HG02970 (cell line): ENCODE data around the gene SIRT4.
"Not testable (repeated sequence)": the region's sequence is repeated elsewhere in the genome, so short reads cannot be mapped to it uniquely, and the experiment has no call there.

Experiments used
- ATAC-seq: cut with Tn5 transposase; IDR thresholded peaks from one replicate; pipeline ENCODE4 v1.9.1; 2021; ENCODE audit warnings: mild to moderate bottlenecking, moderate library complexity, moderate number of reproducible peaks; ENCODE audit not compliant: unreplicated experiment, low FRiP score

The SIRT4 gene

DNA sequence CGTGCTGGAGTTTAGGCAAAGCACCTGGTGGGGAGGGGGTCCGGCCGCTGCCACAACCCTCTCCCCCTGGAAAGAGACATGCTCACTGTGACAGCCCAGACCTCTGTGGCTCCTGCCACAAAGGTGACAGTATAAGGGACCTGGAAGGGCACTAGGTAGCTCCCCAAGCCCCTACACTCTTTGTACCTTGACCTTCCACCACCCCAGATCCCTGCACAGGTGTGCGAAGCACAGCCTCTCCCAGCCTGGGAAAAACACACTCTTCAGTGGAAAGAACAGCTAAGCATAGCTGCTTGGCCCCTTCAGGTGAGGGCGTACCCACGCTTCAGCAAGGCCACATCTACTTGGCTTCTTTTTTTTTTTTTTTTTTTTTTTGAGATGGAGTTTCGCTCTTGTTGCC, 30.4 kb downstream of the SIRT4 start:
- ATAC-seq = no peak

DNA sequence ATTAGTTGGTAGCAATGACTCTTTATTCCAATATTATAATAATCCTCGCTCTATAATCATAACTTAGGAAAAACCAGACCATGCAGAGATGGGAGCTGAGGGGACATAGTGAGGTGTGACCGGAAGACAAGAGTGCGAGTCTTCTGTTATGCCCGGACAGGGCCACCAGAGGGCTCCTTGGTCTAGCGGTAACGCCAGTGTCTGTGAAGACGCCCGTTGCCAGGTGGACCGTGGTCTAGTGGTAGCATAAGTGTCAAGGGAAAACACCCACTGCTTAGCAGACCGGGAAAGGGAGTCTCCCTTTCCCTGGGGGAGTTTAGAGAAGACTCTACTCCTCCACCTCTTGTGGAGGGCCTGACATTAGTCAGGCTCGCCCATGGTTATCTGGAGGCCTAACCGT, 33.3 kb downstream of the SIRT4 start:
- ATAC-seq = not testable (repeated sequence)

DNA sequence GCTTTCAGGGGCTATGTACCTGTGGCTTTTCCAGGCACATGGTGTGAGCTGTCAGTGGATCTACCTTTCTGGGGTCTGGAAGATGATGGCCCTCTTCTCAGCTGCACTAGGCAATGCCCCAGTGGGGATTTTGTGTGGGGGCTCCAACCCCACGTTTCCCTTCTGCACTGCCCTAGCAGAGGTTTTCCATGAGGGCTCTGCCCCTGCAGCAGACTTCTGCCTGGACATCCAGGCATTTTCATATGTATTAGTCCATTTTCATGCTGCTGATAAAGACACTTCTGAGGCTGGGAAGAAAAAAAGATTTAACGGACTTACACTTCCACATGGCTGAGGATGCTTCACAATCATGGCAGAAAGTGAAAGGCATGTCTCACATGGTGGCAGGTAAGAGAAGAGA, 34.3 kb downstream of the SIRT4 start:
- ATAC-seq = not testable (repeated sequence)

DNA sequence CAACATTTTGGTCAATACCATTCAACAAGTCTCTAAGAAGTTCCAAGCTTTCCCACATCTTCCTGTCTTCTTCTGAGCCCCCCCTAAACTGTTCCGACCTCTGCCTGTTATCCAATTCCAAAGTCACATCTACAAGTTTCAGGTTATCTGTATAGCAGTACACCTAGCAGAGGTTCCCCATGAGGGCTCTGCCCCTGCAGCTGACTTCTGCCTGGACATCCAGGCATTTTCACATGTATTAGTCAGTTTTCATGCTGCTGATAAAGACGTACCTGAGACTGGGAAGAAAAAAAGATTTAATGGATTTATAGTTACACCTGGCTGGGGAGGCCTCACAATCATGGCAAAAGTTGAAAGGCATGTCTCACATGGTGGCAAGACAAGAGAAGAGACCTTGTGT, 35.6 kb downstream of the SIRT4 start:
- ATAC-seq = no peak

DNA sequence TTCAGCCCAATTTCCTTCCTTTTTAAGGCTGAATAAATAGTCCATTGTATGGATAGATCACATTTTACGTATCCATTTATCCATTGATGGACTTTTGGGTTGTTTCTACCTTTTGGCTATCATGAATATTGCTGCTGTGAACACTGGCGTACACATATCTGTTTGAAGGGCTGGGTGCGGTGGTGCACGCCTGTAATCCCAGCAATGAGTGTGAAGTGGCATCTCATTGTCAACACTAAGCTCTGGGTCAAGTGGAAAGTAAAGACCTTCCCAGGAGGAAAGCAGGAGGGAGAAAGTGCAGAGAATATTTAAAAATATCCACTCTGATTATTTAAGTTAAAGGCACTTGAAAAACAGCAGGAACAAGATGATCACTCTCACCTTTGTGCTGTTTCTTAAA, 37.1 kb downstream of the SIRT4 start:
- no peak for ATAC-seq

DNA sequence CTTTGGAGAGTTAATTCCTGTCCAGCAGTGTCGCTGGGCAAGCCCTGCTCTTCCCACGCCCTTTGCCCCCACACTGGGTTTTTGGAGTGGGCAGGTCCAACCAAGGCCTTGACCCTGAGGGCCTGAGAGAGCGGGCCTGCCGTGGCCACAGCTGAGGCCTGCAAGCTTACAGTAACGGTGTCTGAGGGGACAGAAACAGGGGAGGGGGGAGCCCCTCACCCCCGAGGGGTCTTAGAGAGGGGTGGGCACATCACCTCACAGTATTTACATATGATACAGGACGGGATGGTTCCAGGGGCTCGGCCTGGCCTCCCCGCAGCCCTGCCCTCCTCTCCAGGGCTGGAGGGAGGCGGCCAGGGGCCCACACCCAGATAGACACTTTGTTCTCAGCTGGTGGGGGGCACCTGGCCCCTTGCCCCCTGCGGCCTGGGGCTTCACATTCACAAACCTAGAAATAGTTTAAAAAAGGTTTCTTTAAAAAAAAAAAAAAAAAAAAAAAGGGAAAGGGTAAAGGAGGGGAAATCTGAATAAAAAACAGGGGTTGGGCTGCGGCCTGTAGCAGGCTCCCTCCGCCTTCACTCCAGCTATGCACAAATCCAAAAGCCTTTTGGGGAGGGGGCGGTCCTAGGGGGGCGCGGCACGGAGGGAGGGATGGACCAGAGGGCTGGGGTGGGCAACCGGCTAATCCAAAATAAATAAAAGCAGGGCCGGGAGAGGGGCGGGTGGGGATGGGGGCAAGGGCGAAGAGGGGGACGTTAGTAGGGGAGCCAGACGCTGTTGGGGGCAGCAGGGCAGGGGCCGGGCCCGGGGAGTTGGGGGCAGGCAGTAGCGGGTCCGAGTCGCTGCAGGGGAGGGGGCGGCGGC, 40.3 kb downstream of the SIRT4 start:
- ATAC-seq = no peak

DNA sequence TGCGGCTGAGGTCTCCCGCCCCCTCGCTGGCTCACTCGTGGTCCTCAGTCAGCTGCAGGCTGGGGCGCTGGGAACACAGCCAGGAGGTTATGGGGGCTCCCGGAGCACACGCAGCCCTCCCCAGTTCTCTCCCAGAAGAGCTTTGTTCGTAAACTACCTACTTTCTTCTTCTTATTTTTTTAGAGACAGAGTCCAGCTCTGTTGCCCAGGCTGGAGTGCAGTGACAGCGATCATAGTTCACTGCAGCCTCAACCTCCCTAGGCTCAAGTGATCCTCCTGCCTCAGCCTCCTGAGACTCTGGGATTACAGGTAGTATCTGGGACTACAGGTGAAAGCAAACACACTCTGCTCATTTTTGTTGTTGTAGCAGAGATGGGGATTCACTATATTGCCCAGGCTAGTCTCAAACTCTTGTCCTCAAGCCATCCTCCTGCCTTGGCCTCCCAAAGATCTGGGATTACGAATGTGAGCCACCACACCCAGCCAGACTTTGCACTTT, 41.0 kb downstream of the SIRT4 start:
- ATAC-seq = no peak

DNA sequence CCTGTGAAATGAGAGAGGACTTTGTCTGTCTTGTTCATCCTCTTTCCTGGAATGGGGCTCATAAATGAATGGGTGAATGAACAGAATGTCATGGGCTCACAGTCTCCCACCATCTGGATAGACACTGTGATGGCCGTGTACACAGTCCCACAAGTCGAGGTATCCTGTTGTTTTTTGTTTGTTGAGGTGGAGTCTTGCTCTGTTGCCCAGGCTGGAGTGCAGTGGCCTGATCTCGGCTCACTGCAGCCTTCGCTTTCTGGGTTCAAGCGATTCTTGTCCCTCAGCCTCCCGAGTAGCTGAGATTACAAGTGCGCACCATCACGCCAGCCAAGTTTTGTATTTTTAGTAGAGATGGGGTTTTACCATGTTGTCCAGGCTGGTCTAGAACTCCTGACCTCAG, 41.6 kb downstream of the SIRT4 start:
- no peak for ATAC-seq

DNA sequence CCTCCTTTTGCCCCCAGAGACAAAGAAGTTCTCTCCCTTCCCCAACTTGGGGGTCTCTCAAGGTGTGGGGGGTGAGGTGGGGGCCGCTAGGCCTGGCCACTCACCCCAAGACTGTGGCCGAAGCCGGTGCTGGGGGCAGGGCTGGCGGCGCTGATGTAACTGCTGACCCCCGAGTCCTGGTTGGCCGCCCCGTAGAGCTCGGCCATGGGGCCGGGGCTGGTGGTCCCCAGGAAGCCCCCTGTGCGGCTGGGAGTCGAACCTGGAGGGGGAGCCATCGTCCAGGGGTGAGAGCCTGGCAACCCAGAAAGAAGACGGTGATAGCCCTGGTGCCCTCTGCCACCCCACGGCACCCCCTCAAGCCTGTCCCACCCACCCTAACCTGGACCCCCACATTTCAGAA, 43.9 kb downstream of the SIRT4 start:
- ATAC-seq = no peak

DNA sequence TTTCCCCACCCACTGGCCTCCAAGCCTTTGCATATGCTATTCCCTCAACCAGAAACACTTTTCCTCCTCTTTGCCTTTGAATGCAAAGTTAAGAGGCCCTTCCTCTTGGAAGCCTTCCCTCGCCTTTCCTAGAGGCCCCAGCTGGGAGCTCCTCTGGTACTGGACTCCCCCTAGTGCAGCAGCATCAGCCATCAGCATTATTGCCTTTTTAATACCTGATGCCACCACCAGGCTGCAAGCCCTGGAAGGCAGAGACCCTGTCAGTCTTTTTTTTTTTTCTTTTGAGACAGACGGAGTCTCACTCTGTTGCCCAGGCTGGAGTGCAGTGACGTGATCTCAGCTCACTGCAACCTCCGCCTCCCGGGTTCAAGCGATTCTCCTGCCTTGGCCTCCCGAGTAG, 44.6 kb downstream of the SIRT4 start:
- no peak for ATAC-seq

DNA sequence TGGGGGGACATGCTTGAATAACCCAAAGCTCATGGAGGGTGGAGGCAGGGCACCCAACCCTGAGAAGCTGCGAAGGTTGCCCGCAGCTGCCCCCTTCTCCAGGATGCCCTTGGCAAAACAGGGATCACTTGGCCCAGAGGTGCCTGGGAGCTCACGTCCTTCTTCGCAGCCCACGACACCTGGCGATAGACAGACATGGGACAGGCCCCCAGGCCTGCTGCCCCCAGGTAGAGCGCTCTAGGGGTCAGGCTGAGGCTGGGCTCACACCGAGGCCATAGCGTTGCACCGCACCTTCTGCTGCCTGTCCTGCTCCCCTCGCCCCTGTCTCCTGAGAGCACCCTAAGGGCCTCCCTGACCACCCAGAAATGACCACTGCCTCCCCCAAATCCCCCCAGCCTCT, 45.6 kb downstream of the SIRT4 start:
- no peak for ATAC-seq

DNA sequence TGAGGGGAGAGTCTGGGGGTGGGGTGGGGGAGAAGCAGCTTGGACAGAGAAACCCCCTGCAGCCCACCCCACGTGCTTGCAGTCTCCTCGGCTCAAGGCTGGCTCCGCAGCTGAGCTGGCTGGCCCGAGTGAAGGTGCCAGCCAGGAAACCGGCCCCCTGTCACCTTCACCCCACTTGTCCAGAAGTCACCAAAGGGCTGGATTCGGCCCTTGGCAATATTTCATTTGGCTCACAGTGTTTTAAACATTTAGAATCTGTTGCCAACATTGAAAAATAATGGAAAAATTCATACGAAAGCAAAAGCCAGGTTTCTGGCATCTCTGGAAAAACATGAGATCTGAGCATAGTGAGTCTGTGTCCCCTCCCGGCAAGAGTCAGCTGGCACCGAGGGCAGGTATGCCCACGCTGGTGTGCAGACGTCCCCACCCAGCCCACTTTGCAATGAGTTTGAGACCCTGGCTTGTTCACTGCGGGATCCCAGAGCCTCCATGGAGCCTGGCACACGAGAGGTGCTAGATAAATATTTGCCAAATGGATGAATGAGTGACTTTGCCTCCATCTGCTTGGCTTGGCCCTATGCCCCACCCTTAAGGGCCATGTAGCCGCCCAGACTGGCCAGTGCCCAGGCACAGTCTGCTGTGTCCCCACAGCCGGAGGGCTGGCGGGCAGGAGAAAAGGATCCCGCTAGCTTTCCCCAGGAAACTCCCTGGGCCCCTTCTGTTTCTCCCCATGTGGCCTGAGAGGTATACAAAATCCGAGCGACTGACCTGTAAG, 48.6 kb downstream of the SIRT4 start:
- no peak for ATAC-seq

DNA sequence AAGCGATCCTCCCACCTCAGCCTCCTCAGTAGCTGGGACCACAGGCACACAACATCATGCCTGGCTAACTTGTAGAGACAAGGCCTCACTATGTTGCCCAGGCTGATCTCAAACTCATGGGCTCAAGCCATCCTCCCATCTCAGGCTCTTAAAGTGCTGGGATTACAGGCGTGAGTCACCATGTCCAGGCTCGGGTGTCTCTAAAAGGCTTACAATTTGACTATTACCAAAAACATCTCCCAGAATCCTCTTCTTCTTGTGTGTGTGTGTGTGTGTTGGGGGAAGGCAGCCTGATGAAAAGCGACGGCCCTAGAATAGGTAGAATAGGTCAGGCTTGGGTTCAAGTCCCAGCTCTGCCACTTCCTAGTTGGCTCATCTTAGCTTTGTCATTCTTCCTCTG, 50.0 kb downstream of the SIRT4 start:
- no peak for ATAC-seq

DNA sequence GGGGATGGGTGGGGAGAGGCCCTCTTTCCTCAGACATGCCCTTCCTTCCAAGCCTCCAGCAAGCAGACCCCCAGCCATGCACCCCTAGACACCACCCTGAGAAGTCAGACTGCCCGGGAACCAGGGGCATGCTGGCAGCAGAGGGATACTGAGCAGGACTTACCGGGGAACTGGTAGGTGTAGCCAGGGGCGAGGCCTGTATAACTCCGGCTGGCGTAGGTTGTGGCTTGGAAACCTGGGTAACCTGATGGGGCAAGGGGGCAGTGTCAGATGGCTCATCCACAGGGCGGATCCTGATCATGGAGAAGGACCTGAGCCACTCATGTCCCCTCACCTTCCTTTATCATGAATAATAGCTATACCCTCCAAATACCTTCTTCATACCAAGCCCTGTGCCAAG, 51.0 kb downstream of the SIRT4 start:
- no peak for ATAC-seq

DNA sequence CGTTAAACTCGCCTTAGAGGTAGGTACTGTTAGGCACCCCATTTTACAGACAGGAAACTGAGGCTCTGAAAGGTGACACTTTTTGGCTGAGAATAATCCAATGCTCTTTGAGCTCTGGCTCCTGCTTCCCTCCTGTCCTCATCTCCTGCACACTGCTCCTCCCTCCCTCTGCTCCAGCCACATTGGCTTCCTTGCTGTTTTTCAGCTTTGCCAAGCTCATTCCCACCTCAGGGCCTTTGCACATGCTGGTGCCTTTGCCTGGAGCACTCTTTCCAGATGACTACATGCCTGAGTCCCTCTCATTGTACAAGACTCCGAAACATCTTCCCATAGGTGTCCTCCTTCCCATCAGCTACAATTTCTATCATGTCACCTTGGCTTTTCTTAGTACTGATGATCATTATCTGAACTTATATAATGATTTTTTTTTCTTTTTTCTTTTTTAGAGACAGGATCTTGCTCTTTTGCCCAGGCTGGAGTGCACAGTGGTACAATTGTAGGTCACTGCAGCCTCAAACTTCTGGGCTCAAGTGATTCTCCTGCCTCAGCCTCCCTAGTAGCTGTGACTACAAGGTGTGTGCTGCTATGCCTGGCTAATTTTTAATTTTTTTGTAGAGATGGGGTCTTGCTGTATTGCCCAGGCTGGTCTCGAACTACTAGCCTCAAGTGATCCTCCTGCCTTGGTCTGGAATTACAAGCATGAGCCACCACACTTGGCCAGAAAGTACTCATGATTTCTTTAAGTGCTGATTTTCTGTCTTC, 51.6 kb downstream of the SIRT4 start:
- no peak for ATAC-seq

DNA sequence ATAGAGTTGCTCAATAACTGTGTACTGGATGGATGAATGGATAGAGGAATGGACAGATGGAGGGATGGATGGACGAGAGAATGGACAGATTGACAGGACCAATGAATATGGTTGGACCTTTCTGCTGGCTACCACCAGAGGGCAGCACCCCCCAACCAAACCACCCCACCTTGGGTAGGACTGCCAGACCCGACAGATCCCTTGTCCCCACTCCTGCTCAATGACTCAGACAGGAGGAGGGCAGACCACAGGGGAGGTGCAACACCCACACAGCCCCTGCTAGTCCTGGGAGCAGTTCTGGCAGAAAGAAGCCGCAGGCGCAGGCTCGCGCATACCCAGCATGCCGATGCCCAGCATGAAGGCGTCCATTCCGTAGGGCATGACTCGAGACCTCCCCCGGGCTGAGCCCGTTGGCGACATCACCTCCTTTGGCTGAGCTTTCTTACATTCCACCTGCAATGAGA, 54.5 kb downstream of the SIRT4 start:
- ATAC-seq = no peak

DNA sequence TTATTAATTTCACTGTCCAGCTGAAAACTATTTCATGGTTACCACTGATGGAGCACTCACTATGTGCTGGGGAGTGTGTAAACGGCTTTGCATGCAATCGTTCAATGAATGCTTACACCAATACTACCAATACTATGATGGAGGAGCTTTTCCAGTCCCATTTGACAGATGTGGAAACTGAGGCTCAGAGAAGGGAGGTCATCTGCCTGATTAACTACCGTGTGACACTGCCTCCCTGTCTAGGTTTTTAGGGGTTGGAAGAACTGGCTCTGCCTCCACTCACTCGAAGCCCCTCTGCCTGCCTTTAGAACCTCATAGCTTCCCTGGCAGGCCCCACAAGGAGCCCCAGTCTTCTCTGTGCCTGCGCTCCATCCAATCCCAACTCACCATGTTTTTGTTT, 55.0 kb downstream of the SIRT4 start:
- no peak for ATAC-seq

DNA sequence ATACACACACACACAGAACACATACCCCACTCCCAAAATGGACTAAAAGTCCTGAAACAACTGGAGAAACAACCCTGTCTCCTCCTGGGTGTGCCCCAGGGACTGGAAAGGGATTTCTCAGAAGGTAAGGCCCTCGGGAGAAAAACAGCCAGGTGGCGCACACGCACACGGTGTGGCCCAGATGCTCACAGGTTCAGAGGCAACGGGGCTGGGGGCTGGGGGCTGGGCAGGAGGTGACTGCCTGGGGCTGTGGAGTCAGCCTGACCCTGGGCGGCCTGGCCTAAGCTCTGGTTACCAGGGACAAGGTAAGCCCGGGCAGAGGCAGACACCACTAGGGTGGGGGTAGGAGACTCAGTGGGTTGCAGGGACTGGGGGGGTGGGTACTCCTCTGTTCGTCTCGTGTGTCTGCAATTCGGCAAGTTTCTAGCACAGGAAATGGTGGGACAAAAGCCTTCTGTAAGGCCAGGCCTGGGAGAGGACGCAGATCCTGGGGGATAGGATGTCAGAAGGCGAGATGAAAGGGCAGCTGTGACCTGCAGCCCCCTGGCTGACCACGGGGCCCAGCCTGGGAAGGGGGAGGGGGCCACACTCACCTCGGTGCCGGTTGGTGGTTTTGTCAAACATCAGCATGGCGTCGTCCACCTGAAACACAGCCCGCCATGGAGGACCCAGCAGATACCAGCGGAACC, 56.4 kb downstream of the SIRT4 start:
- ATAC-seq = no peak

DNA sequence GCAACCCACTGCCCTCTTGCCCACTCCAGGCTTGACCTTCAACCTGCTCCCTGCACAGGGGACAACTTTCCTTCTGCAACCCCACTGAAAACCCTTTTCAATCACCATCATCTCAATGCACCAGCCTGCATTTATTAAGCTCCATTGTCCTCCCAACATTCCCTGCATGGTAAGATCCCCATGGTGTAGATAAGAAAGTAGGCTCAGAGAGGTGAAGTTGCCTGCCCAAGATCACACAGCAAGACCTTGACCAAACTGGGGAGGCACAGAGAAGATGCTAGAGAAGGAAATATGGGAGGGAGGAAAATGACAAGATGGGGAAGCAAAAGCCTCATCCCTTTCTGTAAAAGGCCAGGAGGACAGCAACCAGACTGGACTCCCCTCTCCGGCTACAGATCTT, 57.0 kb downstream of the SIRT4 start:
- no peak for ATAC-seq

DNA sequence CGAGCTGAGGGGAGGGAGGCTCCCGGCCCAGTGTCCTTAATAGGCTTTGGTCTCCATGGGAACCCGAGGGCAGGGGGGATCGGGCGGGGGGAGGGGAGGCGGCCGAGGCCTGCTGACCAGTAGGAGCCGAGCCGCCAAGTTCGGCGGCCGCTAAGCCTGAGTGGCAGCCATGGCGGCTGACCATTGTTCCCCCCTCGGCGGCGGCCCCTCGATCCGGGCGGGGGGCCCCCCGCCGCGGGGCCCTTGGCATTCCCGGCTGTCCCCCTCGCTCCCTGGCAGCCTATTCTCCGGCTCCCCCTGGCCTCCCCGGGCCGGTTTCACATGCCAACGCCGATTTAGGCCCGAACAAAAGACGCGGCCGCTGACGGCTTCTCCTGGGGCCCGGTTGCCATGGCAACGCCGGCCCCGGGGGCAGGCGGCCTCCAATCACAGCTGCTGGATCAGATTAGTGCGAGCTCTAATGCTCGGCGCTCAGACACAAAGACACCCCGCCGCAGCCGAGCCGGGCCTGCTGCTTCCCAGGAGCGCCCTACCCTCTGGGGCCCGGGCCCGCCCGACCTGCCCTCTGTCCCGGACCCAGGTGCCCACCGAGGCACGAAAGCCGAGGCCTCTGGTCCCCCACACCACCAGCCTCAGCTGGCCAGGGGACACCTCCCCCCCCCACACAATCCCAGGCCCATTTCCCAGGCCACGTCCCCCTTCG, 59.5 kb downstream of the SIRT4 start:
- no peak for ATAC-seq
